AG10803 (cell line): ENCODE results near the gene NARF.

Source experiments
- DNase-seq: peaks from one replicate; pipeline ENCODE4 v3.0.0; 2010; ENCODE audit warnings: low read depth
- H3K4me3 ChIP-seq: 2 replicates; pipeline ENCODE4 v1.5.1; 2011; ENCODE audit warnings: mild to moderate bottlenecking, low read length, control low read depth
- TF ChIP-seq, protein P1 (sequence below): conservative IDR thresholded peaks from 2 replicates; pipeline ENCODE4 v1.5.1; 2011; ENCODE audit warnings: mild to moderate bottlenecking, low read length, control low read depth, inconsistent platforms

The NARF gene

DNA sequence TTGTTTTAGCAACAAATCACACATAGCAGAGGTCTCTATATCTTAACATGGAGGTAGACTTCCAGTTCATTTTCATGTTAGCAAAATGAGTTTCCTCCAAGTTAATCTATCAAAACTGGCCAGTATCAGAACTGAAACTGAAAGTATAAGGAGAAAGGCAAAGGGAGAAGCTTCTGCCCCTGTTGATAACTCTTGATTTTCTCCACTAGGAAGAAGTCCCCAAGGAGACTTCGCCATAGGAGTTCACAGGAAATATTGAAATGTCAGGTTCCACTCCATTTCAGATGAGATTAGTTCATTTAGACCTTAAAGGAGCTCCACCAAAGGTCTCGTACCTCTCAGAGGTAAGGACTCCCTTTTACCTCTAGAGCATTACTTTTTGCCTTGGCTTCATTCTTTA is 39.0 kb upstream of the NARF start:
- TF ChIP-seq, protein P1, sequence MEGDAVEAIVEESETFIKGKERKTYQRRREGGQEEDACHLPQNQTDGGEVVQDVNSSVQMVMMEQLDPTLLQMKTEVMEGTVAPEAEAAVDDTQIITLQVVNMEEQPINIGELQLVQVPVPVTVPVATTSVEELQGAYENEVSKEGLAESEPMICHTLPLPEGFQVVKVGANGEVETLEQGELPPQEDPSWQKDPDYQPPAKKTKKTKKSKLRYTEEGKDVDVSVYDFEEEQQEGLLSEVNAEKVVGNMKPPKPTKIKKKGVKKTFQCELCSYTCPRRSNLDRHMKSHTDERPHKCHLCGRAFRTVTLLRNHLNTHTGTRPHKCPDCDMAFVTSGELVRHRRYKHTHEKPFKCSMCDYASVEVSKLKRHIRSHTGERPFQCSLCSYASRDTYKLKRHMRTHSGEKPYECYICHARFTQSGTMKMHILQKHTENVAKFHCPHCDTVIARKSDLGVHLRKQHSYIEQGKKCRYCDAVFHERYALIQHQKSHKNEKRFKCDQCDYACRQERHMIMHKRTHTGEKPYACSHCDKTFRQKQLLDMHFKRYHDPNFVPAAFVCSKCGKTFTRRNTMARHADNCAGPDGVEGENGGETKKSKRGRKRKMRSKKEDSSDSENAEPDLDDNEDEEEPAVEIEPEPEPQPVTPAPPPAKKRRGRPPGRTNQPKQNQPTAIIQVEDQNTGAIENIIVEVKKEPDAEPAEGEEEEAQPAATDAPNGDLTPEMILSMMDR: no peak
- H3K4me3 ChIP-seq: peak overlapping the region; percentile 77
- no peak for DNase-seq

DNA sequence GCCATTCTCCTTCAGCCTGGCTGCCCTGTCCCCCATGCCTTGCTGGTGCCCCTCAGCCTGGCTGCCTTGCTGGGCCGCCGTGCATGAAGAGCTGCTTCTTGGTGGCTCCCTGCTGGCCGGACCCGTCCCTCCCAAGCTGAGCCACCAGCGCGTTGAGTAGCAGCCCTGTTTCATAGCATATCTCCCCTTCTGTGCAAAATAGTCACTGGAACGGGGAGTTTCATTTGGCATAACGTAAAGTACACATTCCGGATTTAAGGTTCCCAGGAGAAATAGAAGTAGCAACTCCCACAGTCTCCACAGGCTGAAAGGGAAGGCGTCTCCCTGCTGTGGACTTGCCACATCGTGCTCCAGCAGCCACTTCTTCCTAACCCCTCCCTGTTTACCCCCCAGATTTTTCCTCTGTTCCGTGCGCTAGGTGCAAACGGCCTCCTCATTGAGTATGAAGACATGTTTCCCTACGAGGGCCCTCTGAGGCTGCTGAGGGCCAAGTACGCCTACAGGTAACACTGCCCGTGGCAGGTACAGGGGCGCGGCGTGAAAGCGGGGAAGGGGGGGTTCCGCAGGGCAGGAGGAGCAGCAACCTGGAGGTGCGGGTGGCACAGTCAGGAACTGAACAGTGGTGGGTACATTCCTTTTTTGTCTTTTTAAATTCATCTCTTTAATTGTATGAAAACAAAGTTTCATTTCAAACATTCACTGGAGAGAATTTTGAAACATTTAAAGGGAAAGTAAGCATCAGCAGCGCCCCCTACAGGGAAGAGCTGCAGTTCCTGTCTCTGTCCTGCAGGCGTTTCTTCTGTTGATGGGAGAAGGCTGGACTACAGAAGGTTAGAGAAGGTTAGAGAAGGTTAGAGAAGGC is 34.3 kb upstream of the NARF start:
- peak; percentile 54 for DNase-seq
- no peak overlapping the region for H3K4me3 ChIP-seq
- TF ChIP-seq, protein P1: peak; percentile 74

DNA sequence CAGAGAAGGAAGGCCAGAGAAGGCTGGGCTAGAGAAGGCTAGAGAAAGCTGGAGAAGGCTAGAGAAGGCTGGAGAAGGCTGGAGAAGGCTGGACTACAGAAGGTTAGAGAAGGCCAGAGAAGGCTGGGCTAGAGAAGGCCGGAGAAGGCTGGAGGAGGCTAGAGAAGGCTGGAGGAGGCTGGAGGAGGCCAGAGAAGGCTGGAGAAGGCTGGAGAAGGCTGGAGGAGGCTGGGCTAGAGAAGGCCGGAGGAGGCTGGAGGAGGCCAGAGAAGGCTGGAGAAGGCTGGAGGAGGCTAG is 33.7 kb upstream of the NARF start:
- no peak for DNase-seq
- no peak overlapping the region for H3K4me3 ChIP-seq
- TF ChIP-seq, protein P1: no peak

DNA sequence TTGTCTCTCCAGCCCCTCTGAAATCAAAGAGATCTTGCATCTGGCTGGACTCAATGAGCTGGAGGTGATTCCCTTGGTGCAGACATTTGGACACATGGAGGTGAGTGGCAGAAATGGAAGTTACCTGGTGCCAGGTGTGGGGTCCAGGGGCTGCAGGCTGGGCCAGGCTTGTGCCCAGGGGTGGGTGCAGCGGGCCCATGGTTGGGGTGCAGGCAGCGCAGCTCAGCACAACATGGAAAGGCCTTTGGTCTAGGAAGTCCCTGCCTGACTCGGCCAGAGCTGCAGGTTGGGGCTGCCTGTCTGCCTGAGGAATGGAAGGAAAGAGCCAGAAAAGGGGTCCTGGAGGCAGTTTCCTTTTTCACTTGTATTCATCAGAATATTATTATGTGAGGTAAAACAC is 30.0 kb upstream of the NARF start:
- TF ChIP-seq, protein P1: no peak

DNA sequence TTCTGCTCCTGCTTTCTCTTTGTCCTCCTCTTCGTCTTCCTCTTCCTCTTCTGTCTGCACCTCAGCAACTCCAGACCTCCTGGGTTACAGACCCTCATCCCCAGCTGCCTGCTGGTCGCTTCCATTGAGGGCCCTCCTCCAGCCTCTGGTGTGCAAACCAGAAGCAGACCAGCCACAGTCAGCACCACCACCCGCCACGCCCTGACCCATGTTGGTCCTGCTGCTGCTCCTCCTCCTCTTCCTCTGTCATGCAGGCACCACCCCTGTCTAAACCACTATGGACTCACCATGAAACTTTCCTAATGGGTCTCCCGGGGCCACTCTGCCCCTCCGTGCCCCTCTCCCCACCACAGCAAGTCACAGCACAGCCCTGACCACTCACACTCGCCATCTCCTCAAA is 28.7 kb upstream of the NARF start:
- no peak for DNase-seq
- TF ChIP-seq, protein P1: no peak
- H3K4me3 ChIP-seq: no peak overlapping the region

More for the DNA sequence above, 30.0 kb upstream of the NARF start:
- no peak for DNase-seq
- no peak overlapping the region for H3K4me3 ChIP-seq

DNA sequence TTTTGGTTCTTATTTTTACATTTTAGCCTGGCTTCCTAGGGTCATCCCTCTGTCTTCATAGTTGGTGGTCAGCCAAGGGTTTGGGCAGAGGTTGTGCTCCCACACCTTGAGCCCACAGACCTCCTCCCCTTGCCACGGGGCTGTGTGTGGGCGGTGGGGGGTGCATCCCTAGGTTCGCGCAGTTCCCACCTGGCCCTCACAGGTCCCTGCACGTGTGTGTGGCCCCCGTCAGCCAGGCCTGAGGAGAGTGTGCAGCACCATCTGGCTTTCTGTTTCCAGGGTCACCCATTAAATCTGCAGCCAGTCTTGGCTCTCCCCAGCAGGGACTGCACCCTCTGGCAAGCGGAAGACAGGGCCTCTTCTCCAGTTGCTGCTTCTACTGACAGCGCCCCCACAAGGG is 26.5 kb upstream of the NARF start:
- DNase-seq: no peak
- TF ChIP-seq, protein P1: no peak
- no peak overlapping the region for H3K4me3 ChIP-seq

DNA sequence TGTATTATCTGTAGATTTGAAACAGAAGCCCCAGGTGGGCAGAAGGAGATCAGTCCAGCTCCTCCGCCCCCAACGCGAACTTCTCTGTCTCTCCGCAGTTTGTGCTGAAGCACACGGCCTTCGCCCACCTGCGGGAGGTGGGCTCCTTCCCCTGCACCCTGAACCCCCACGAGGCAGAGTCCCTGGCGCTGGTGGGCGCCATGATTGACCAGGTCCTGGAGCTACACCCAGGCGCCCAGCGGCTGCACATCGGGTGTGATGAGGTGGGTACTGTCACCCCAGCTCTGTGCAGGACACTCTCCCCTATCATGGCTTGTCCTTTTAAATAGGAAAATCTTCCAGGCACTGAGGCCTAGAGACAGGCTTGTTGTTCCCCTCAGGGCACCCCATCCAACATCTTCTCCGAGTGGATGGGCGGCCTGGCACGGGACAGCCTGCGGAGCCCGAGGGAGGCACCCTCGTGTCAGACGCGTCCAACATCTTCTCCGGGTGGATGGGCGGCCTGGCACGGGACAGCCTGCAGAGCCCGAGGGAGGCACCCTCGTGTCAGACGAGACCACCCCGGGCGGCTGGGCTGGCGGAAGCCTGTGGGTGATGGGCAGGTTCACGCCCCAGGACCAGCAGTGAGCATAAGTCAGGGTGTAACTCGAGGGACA is 24.9 kb upstream of the NARF start:
- DNase-seq: no peak
- TF ChIP-seq, protein P1: no peak
- no peak overlapping the region for H3K4me3 ChIP-seq
